ENCODE measurements around the gene PPEF1.
"Not testable (repeated sequence)": the region's sequence is repeated elsewhere in the genome, so short reads cannot be mapped to it uniquely, and the experiment has no call there.

The PPEF1 gene

DNA sequence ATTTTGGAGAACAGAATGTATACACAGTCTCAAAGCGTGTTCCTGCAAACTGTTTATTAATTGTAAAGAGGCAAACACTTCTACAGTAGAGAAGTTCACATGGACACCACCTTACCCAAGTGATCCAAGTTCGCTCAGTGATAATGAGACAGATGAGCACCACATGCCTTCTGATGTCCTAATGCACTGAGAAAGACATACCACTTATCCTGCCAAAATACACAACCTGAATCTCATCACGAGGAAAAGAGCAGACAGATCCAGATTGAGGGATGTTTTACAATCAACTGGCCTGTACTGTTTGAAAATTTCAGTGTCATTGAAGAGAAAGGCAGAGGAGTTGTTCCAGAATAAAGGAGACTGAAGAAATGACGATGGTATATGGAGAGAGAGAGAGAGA is 12.4 kb downstream of the PPEF1 start:
- TF ChIP-seq POLR2A (IDR thresholded peaks at IDR 0.05; ENCODE audit: extremely low read depth, insufficient read length) (no peak), MYC (IDR thresholded peaks at IDR 0.05; ENCODE audit: low read depth, low read length) (no peak)
- TF ChIP-seq, protein P1, sequence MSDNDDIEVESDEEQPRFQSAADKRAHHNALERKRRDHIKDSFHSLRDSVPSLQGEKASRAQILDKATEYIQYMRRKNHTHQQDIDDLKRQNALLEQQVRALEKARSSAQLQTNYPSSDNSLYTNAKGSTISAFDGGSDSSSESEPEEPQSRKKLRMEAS (IDR thresholded peaks at IDR 0.05; ENCODE audit: low read depth, low read length): no peak
- TF ChIP-seq, protein P2, sequence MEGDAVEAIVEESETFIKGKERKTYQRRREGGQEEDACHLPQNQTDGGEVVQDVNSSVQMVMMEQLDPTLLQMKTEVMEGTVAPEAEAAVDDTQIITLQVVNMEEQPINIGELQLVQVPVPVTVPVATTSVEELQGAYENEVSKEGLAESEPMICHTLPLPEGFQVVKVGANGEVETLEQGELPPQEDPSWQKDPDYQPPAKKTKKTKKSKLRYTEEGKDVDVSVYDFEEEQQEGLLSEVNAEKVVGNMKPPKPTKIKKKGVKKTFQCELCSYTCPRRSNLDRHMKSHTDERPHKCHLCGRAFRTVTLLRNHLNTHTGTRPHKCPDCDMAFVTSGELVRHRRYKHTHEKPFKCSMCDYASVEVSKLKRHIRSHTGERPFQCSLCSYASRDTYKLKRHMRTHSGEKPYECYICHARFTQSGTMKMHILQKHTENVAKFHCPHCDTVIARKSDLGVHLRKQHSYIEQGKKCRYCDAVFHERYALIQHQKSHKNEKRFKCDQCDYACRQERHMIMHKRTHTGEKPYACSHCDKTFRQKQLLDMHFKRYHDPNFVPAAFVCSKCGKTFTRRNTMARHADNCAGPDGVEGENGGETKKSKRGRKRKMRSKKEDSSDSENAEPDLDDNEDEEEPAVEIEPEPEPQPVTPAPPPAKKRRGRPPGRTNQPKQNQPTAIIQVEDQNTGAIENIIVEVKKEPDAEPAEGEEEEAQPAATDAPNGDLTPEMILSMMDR (IDR thresholded peaks at IDR 0.05; ENCODE audit: low read depth, low read length): no peak
- H3K4me3 ChIP-seq (ENCODE audit: low read depth, low read length): no peak overlapping the region
- DNase-seq (ENCODE audit: low read depth): no peak

DNA sequence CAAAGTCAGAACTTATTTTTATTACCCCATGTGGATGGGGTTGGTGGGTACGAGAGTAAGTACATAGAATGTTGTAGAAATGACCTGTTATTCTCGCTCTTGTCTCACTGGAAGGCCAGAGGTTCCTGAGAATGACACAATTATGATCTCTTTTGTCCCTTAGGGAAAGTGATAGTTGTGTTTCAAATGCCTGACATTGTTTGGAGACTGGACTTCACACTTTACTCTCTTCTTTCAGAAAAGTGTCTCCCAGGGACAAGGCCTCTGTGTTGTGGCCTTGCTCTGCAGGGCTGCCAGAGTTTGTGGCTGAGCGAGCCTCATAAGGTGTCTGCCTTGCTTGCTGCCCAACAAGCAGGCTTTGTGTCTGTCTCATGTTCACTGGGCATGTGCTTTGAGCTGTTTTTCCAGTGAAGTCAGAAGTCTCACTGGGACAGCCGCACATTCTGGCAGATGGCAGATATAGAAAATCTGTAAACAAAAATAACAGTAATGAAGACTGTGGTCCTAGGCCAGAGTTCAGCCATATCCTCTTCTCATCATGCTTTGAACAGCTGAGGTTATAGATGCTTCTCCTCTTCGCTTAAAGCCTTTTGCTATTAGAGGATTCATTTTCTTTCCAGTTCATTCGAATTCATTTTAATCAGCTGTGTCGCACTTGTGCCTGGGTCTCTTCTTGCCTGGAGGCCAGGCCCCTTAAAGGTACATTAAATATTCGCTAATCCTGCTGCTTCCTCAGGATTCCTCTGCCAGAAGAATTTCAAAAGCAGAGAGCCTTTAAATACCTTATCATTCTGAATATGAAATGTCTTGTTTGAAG is 14.4 kb downstream of the PPEF1 start:
- no peak overlapping the region for H3K4me3 ChIP-seq (ENCODE audit: low read depth, low read length)
- TF ChIP-seq MYC (IDR thresholded peaks at IDR 0.05; ENCODE audit: low read depth, low read length) (no peak), POLR2A (IDR thresholded peaks at IDR 0.05; ENCODE audit: extremely low read depth, insufficient read length) (no peak)
- TF ChIP-seq, protein P1 (IDR thresholded peaks at IDR 0.05; ENCODE audit: low read depth, low read length): no peak
- TF ChIP-seq, protein P2 (IDR thresholded peaks at IDR 0.05; ENCODE audit: low read depth, low read length): no peak
- no peak for DNase-seq (ENCODE audit: low read depth)

DNA sequence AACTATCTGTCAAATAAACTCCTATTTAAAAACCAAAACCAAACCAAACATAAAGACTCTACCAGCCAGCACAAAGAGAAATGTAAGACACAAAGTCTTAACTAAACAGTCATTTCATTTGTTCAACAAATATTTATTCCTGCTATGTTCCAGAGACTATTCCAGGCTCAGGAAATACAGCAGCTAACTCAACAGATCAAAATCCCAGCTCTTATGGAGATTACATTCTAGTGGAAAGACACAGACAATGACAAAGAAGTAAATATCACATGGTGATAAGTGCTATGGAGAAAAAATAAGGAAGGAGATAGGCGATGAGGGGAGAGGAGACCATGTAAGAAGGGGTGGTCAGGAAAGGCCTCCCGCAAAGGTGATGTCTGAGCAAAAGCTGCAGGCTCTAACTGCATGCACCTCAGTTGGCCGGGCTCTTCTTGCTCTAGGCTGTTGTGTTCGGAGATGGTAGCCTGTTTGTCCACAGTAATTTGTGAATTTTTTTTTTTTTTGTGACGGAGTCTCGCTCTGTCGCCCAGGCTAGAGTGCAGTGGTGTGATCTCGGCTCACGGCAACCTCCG is 15.1 kb downstream of the PPEF1 start:
- no peak overlapping the region for H3K4me3 ChIP-seq (ENCODE audit: low read depth, low read length)
- DNase-seq (ENCODE audit: low read depth): no peak
- TF ChIP-seq, protein P2 (IDR thresholded peaks at IDR 0.05; ENCODE audit: low read depth, low read length): no peak
- TF ChIP-seq POLR2A (IDR thresholded peaks at IDR 0.05; ENCODE audit: extremely low read depth, insufficient read length) (no peak), MYC (IDR thresholded peaks at IDR 0.05; ENCODE audit: low read depth, low read length) (no peak)
- TF ChIP-seq, protein P1 (IDR thresholded peaks at IDR 0.05; ENCODE audit: low read depth, low read length): no peak

DNA sequence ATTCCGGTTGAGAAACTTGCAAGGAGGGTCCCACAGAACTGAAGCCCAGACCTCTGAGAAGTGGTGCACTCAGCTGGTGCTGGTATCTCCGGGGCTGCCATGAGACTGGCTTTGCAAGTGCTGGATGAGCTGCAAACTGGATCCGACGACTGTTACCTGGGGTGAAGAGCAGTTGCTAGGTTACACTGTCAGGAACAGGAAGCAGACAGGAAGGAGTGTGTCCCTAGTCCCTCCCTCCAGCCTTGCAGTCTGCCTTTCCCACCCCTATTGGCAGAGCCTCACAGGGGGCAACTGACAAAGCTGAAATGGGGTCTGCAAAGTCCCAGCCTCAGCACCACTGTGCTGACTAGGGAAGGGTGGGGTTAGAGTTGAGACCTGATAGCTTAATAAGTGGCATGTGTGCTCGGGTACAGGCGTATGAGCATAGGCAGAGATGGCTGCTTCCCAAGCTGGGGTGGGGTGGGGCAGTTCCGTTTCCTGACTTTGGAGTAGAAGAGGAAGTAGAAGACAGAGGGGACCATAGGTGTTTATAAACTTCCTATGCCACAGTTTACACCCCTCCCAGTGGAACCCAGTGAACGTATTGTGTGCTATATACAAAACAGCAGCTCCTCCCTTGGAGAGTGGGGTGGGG is 18.0 kb downstream of the PPEF1 start:
- TF ChIP-seq, protein P2 (IDR thresholded peaks at IDR 0.05; ENCODE audit: low read depth, low read length): no peak
- TF ChIP-seq POLR2A (IDR thresholded peaks at IDR 0.05; ENCODE audit: extremely low read depth, insufficient read length) (no peak), MYC (IDR thresholded peaks at IDR 0.05; ENCODE audit: low read depth, low read length) (no peak)
- TF ChIP-seq, protein P1 (IDR thresholded peaks at IDR 0.05; ENCODE audit: low read depth, low read length): no peak
- no peak overlapping the region for H3K4me3 ChIP-seq (ENCODE audit: low read depth, low read length)
- no peak for DNase-seq (ENCODE audit: low read depth)

DNA sequence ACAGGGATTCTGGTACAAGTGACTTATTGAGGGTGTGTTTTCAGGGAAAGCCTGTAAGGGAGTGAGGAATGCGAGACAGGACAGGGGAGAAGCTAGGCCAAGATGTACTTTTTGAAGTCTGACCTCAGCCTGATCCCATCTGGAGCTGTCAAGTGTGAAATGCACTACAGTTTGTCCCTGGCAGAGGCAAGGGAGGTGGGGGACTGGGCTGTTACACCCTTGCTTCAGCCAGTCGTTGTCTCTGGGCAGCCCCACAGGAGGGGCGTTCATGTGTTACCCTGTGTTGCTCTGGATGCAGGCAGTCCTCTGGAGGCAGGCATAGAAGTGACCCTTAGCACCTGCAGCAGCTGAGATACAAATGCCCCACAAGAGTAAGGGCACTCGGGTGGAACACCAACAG is 25.8 kb downstream of the PPEF1 start:
- TF ChIP-seq POLR2A (IDR thresholded peaks at IDR 0.05; ENCODE audit: extremely low read depth, insufficient read length): no peak
- TF ChIP-seq, protein P2 (IDR thresholded peaks at IDR 0.05; ENCODE audit: low read depth, low read length): no peak
- TF ChIP-seq, protein P1 (IDR thresholded peaks at IDR 0.05; ENCODE audit: low read depth, low read length): no peak
- no peak for TF ChIP-seq MYC (IDR thresholded peaks at IDR 0.05; ENCODE audit: low read depth, low read length)
- DNase-seq (ENCODE audit: low read depth): no peak
- no peak overlapping the region for H3K4me3 ChIP-seq (ENCODE audit: low read depth, low read length)

DNA sequence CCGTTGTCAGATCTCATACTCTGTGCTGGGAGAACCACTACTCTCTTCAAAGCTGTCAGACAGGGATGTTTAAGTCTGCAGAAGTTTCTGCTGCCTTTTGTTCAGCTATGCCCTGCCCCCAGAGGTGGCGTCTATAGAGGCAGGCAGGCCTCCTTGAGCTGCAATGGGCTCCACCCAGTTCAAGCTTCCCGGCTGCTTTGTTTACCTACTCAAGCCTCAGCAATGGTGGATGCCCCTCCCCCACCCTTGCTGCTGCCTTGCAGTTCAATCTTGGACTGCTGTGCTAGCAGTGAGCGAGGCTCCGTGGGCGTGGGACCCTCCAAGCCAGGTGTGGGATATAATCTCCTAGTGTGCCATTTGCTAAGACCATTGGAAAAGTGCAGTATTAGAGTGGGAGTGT is 32.2 kb downstream of the PPEF1 start:
- DNase-seq (ENCODE audit: low read depth); H3K4me3 ChIP-seq (ENCODE audit: low read depth, low read length): not testable (repeated sequence)

Measured in NB4 (cell line).